WTC11 (cell line): ENCODE data around the gene CHCHD1.

Experiments used
- MAX ChIP-seq: sonication (generic); formaldehyde crosslinking; IDR thresholded peaks from 2 replicates; pipeline ENCODE4 v1.8.0; 2022; ENCODE audit warnings: mild to moderate bottlenecking, missing genetic modification reagents
- NR1H2 ChIP-seq: sonication (generic); formaldehyde crosslinking; IDR thresholded peaks from 2 replicates; pipeline ENCODE4 v1.9.0; 2021; ENCODE audit warnings: mild to moderate bottlenecking, moderate library complexity, missing genetic modification reagents
- SOX15 ChIP-seq: fragments of 250-450 bp; sonication (Bioruptor Pico); IDR thresholded peaks from 2 replicates; pipeline ENCODE4 v1.9.0; 2021; ENCODE audit warnings: mild to moderate bottlenecking
- ZNF263 ChIP-seq: sonication (generic); formaldehyde crosslinking; IDR thresholded peaks from 2 replicates; pipeline ENCODE4 v1.8.1; 2022; ENCODE audit warnings: low read depth, mild to moderate bottlenecking, moderate library complexity, missing genetic modification reagents
- TF ChIP-seq, protein P1 (sequence below): sonication (generic); formaldehyde crosslinking; IDR thresholded peaks from 2 replicates; pipeline ENCODE4 v1.8.1; 2023; ENCODE audit warnings: mild to moderate bottlenecking, missing genetic modification reagents, moderate library complexity
- TF ChIP-seq, protein P2 (sequence below): fragments of 200-600 bp; IDR thresholded peaks from 2 replicates; pipeline ENCODE4 v1.8.0; 2022; ENCODE audit warnings: antibody characterized with exemption

GRCh38 chr10:73782749-73783085, 869 bp downstream of the CHCHD1 start:
- TF ChIP-seq SOX15 (CRISPR knock-in tag): no peak
- TF ChIP-seq NR1H2 (CRISPR knock-in tag): no peak
- TF ChIP-seq, protein P1, sequence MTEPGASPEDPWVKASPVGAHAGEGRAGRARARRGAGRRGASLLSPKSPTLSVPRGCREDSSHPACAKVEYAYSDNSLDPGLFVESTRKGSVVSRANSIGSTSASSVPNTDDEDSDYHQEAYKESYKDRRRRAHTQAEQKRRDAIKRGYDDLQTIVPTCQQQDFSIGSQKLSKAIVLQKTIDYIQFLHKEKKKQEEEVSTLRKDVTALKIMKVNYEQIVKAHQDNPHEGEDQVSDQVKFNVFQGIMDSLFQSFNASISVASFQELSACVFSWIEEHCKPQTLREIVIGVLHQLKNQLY (CRISPR knock-in tag): no peak
- TF ChIP-seq ZNF263 (CRISPR knock-in tag): no peak
- TF ChIP-seq, protein P2, sequence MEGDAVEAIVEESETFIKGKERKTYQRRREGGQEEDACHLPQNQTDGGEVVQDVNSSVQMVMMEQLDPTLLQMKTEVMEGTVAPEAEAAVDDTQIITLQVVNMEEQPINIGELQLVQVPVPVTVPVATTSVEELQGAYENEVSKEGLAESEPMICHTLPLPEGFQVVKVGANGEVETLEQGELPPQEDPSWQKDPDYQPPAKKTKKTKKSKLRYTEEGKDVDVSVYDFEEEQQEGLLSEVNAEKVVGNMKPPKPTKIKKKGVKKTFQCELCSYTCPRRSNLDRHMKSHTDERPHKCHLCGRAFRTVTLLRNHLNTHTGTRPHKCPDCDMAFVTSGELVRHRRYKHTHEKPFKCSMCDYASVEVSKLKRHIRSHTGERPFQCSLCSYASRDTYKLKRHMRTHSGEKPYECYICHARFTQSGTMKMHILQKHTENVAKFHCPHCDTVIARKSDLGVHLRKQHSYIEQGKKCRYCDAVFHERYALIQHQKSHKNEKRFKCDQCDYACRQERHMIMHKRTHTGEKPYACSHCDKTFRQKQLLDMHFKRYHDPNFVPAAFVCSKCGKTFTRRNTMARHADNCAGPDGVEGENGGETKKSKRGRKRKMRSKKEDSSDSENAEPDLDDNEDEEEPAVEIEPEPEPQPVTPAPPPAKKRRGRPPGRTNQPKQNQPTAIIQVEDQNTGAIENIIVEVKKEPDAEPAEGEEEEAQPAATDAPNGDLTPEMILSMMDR: no peak
- no peak for TF ChIP-seq MAX (CRISPR knock-in tag)
